Subcutaneous abdominal adipose tissue (tissue), 5 donors: ENCODE data around the gene ITGB3.

Source experiments
- H3K27ac ChIP-seq: one replicate; pipeline ENCODE4 v1.7.0; 2013; ENCODE audit warnings: low read depth, mild to moderate bottlenecking, inconsistent platforms, low read length, moderate library complexity
- H3K27me3 ChIP-seq, 5 donors: one replicate each; pipeline ENCODE4 v1.7.0; 2013; ENCODE audit warnings: low read length in 5 of 5, inconsistent platforms in 1 of 5; ENCODE audit not compliant: control insufficient read depth in 5 of 5, insufficient read depth in 4 of 5
- H3K36me3 ChIP-seq, 5 donors: one replicate each; pipeline ENCODE4 v1.7.0; 2013; ENCODE audit warnings: low read length in 5 of 5; ENCODE audit not compliant: control insufficient read depth in 5 of 5, insufficient read depth in 5 of 5
- H3K4me1 ChIP-seq, 5 donors: one replicate each; pipeline ENCODE4 v1.7.0; 2013; ENCODE audit warnings: low read length in 5 of 5, mild to moderate bottlenecking in 3 of 5, moderate library complexity in 1 of 5; ENCODE audit not compliant: control insufficient read depth in 5 of 5, insufficient read depth in 5 of 5
- H3K4me3 ChIP-seq, 5 donors: one replicate each; pipeline ENCODE4 v1.7.0; 2013; ENCODE audit warnings: low read length in 5 of 5, low read depth in 1 of 5
- H3K9ac ChIP-seq, 5 donors: one replicate each; pipeline ENCODE4 v1.7.0; 2013; ENCODE audit warnings: low read length in 5 of 5, mild to moderate bottlenecking in 4 of 5, moderate library complexity in 3 of 5
- H3K9me3 ChIP-seq, 5 donors: one replicate each; pipeline ENCODE4 v1.7.0; 2013; ENCODE audit warnings: low read length in 5 of 5; ENCODE audit not compliant: control insufficient read depth in 5 of 5
- donor health status: healthy.
- donor health status: healthy.
- donor health status: healthy.
- donor health status: healthy.
- donor health status: healthy.

Gene ITGB3

GRCh38 chr17:47231334-47231733 is 22.3 kb upstream of the ITGB3 start:
- Histone ChIP-seq H3K4me3 (no peak overlapping the region), H3K27me3 (no peaks in the 10 kb centered on the region), H3K27ac (no peak overlapping the region), H3K4me1 (peaks cover 0 to 17% (median 5%) of the 10 kb centered on the region in 5 donors), H3K9ac (no peak overlapping the region), H3K9me3 (no peaks in the 10 kb centered on the region), H3K36me3 (no peaks in the 10 kb centered on the region)

GRCh38 chr17:47231866-47232265 is 21.8 kb upstream of the ITGB3 start:
- Histone ChIP-seq H3K4me3 (no peak overlapping the region), H3K9ac (no peak overlapping the region), H3K9me3 (no peaks in the 10 kb centered on the region)

GRCh38 chr17:47232465-47232864 is 21.2 kb upstream of the ITGB3 start:
- Histone ChIP-seq H3K36me3 (no peaks in the 10 kb centered on the region), H3K9ac (no peak overlapping the region), H3K27ac (no peak overlapping the region)

More at GRCh38 chr17:47231866-47232265, 21.8 kb upstream of the ITGB3 start:
- H3K36me3 ChIP-seq: no peaks in the 10 kb centered on the region
- H3K4me1 ChIP-seq: peaks cover 0 to 13% (median 4%) of the 10 kb centered on the region in 5 donors
- no peaks in the 10 kb centered on the region for H3K27me3 ChIP-seq
- H3K27ac ChIP-seq: no peak overlapping the region

GRCh38 chr17:47235506-47235905 is 18.1 kb upstream of the ITGB3 start:
- Histone ChIP-seq H3K36me3 (no peaks in the 10 kb centered on the region), H3K9me3 (no peaks in the 10 kb centered on the region), H3K4me3 (no peak overlapping the region), H3K9ac (no peak overlapping the region), H3K27me3 (no peaks in the 10 kb centered on the region), H3K4me1 (peaks cover 6 to 17% (median 13%) of the 10 kb centered on the region in 5 donors), H3K27ac (no peak overlapping the region)

More at GRCh38 chr17:47232465-47232864, 21.2 kb upstream of the ITGB3 start:
- no peaks in the 10 kb centered on the region for H3K27me3 ChIP-seq
- H3K4me3 ChIP-seq: no peak overlapping the region
- H3K9me3 ChIP-seq: no peaks in the 10 kb centered on the region
- peaks cover 0 to 13% (median 4%) of the 10 kb centered on the region in 5 donors for H3K4me1 ChIP-seq

GRCh38 chr17:47235923-47236322 is 17.7 kb upstream of the ITGB3 start:
- Histone ChIP-seq H3K4me3 (no peak overlapping the region), H3K27me3 (no peaks in the 10 kb centered on the region), H3K9ac (no peak overlapping the region), H3K36me3 (no peaks in the 10 kb centered on the region), H3K9me3 (no peaks in the 10 kb centered on the region), H3K4me1 (peaks cover 8 to 19% (median 17%) of the 10 kb centered on the region in 5 donors), H3K27ac (no peak overlapping the region)

GRCh38 chr17:47237841-47238240 is 15.8 kb upstream of the ITGB3 start:
- Histone ChIP-seq H3K9me3 (no peaks in the 10 kb centered on the region), H3K4me3 (no peak overlapping the region), H3K27ac (no peak overlapping the region), H3K36me3 (no peaks in the 10 kb centered on the region), H3K27me3 (no peaks in the 10 kb centered on the region), H3K9ac (no peak overlapping the region), H3K4me1 (peaks cover 8 to 21% (median 18%) of the 10 kb centered on the region in 5 donors)

- Histone ChIP-seq H3K4me1 (peaks cover 8 to 21% (median 18%) of the 10 kb centered on the region in 5 donors), H3K9ac (no peak overlapping the region), H3K4me3 (no peak overlapping the region), H3K27me3 (no peaks in the 10 kb centered on the region), H3K36me3 (no peaks in the 10 kb centered on the region), H3K9me3 (no peaks in the 10 kb centered on the region), H3K27ac (no peak overlapping the region)
Measured at GRCh38 chr17:47238321-47239010, 15.2 kb upstream of the ITGB3 start.

- Histone ChIP-seq H3K27ac (peak overlapping the region; percentile 79), H3K36me3 (no peaks in the 10 kb centered on the region), H3K9me3 (no peaks in the 10 kb centered on the region)
Measured at GRCh38 chr17:47239619-47239966, 14.0 kb upstream of the ITGB3 start.

GRCh38 chr17:47239967-47240651 is 13.5 kb upstream of the ITGB3 start:
- H3K9ac ChIP-seq: peak overlapping the region in 4 of 5 donors; percentile 16 to 39 (median 18)
- H3K4me3 ChIP-seq: no peak overlapping the region
- no peaks in the 10 kb centered on the region for H3K27me3 ChIP-seq
- no peaks in the 10 kb centered on the region for H3K9me3 ChIP-seq
- no peaks in the 10 kb centered on the region for H3K36me3 ChIP-seq
- peaks cover 8 to 21% (median 18%) of the 10 kb centered on the region in 5 donors for H3K4me1 ChIP-seq
- H3K27ac ChIP-seq: peak overlapping the region; percentile 79

More at GRCh38 chr17:47239619-47239966, 14.0 kb upstream of the ITGB3 start:
- H3K27me3 ChIP-seq: no peaks in the 10 kb centered on the region
- H3K9ac ChIP-seq: peak overlapping the region in 4 of 5 donors; percentile 16 to 39 (median 18)
- H3K4me1 ChIP-seq: peaks cover 8 to 21% (median 18%) of the 10 kb centered on the region in 5 donors
- H3K4me3 ChIP-seq: no peak overlapping the region

- no peak overlapping the region for H3K4me3 ChIP-seq
- H3K4me1 ChIP-seq: peaks cover 8 to 21% (median 18%) of the 10 kb centered on the region in 5 donors
- H3K27ac ChIP-seq: peak overlapping the region; percentile 79
- H3K9me3 ChIP-seq: no peaks in the 10 kb centered on the region
- no peak overlapping the region for H3K9ac ChIP-seq
- no peaks in the 10 kb centered on the region for H3K27me3 ChIP-seq
- no peaks in the 10 kb centered on the region for H3K36me3 ChIP-seq
Measured at GRCh38 chr17:47240806-47241205, 12.8 kb upstream of the ITGB3 start.
